GM12864 (cell line): Measurements from ENCODE around the gene ALDH1A2.

Source experiments
- DNase-seq: peaks from one replicate; pipeline ENCODE4 v3.0.0-alpha.2; 2011; ENCODE audit warnings: low read depth
- H3K4me3 ChIP-seq: 2 replicates; pipeline ENCODE4 v1.5.1; 2011; ENCODE audit warnings: mild to moderate bottlenecking, low read depth, low read length, control low read depth
- CTCF ChIP-seq: IDR thresholded peaks from 2 replicates; pipeline ENCODE4 v1.5.1; 2011; ENCODE audit warnings: low read depth, mild to moderate bottlenecking, moderate library complexity, low read length, control low read depth, inconsistent platforms; ENCODE audit errors: missing control alignments

The ALDH1A2 gene

DNA sequence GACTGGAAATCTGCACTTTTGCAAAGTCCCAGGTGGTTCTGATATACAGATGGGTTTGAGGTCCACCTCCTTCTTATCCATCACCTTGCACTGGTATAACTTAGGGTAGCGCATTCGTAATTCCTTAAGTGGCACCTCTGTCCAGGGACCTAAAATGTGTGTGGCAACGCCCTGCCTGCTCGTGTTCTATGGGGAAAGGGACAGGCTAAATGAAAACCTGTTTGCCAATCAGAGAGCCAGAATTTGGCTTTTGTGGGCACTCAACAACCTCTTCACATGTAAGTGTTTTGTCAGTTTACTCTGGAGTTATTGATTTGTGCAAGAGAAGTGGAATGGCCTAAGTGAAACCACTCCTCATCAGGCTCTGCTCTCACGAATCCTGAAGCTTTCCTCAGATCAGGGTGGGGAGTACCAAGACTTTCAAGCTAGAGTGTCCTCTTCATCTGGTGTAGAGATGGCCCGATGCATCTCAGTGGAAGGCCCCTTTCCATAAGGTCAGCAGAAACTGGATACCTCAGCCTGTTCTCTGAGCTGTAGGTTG, 138.3 kb downstream of the ALDH1A2 start:
- no peak for TF ChIP-seq CTCF
- DNase-seq = no peak
- no peak overlapping the region for H3K4me3 ChIP-seq

DNA sequence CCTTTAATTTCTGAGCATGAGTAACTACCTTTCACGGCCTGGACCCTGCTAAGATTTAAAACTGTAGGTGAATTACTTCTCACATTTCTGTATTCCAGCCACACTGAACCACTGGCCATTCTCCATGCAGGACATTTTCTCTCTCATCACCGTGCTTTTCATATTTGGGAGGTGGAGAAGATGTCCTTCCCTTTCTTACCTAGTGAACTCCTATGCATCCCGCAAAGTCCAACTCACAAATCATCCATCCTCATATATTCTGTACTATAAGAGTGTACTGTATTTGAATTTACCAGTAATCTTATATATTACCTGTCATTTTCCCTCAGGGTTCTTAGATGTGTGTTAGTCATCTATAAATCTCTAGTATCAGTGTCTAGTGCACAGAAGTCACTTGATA, 139.9 kb downstream of the ALDH1A2 start:
- TF ChIP-seq CTCF = no peak
- DNase-seq = no peak
- H3K4me3 ChIP-seq = no peak overlapping the region

DNA sequence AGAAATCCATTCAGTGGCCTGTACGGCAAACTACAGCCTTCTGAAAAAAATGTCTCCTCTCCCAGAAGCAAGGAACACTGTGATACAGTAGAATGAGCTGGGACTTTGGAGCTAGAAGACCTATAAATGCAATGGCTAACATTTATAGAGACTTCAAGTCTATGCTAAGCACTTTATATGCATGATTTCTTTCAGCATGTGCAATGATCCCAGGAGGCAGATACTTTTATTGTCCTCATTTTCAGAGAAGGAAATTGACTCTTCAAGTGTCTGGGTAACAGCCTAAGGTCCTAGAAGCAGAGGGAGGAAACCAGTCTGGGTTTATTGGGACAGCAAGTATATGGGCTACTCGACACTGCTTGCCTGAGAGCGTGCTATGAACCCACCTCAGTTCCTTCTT, 140.9 kb downstream of the ALDH1A2 start:
- no peak for DNase-seq
- no peak for TF ChIP-seq CTCF
- H3K4me3 ChIP-seq = no peak overlapping the region

DNA sequence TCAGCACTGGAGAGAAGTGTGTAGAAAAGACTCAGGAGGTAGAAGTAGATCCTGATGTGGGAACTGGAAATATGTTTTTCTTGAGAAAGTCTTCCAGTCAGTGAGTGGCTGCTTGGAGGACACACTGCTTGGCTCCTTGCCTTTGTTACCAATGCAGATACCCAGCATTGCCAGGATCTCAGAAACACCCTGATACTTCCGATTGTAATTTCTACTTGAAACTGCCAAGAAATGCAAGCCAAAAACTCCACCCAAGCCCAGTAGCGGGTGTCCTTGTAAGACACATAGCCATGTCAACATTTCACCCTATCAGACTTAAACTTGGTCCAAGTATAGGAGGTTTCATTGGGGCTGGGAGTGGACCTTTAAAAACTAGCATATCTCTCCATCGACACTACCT, 141.8 kb downstream of the ALDH1A2 start:
- TF ChIP-seq CTCF = no peak
- no peak for DNase-seq
- no peak overlapping the region for H3K4me3 ChIP-seq

- TF ChIP-seq CTCF = no peak
- H3K4me3 ChIP-seq = no peak overlapping the region
- no peak for DNase-seq
Measured at GRCh38 chr15:57923306-57923705, 142.2 kb downstream of the ALDH1A2 start.

DNA sequence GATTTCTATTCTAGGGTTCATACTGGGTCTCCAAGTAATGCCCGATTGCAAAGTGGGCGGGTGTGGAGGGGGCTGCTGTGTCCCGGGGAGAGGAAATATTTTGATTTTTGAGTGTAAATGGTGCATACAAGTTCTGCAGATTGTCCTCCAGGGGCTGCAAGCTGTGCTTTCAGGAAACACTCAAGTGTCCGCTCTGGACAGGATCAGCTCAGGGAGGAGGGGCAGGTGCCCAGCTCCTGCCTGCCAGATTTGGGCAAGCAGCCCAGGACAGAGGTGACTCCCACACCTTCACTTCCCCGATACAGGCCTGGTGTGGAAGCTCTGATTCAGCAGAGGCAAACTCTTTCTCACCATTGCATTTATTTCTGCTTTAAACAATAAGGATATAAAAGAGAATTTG, 142.7 kb downstream of the ALDH1A2 start:
- H3K4me3 ChIP-seq = no peak overlapping the region
- no peak for DNase-seq
- TF ChIP-seq CTCF = no peak

- H3K4me3 ChIP-seq = no peak overlapping the region
- no peak for TF ChIP-seq CTCF
- no peak for DNase-seq
Measured at GRCh38 chr15:57921371-57921770, 144.1 kb downstream of the ALDH1A2 start.
